Ishikawa (cell line): ENCODE data around the gene CYP11A1.

ENCODE experiments used
- CEBPB ChIP-seq: IDR thresholded peaks from 2 replicates; pipeline ENCODE4 v1.6.1; 2012
- CREB1 ChIP-seq: IDR thresholded peaks from 2 replicates; pipeline ENCODE4 v1.6.1; 2012; ENCODE audit warnings: low read depth
- EGR1 ChIP-seq: IDR thresholded peaks from 2 replicates; pipeline ENCODE4 v1.6.1; 2012
- EP300 ChIP-seq: IDR thresholded peaks from 2 replicates; pipeline ENCODE4 v1.6.1; 2012; ENCODE audit warnings: borderline replicate concordance
- FOXM1 ChIP-seq: IDR thresholded peaks from 2 replicates; pipeline ENCODE4 v1.6.1; 2012; ENCODE audit warnings: low read depth, borderline replicate concordance
- MAX ChIP-seq: IDR thresholded peaks from 2 replicates; pipeline ENCODE4 v1.6.1; 2012
- NFIC ChIP-seq: IDR thresholded peaks from 2 replicates; pipeline ENCODE4 v1.6.1; 2012
- RAD21 ChIP-seq: IDR thresholded peaks from 2 replicates; pipeline ENCODE4 v1.6.1; 2012; ENCODE audit warnings: low read depth
- REST ChIP-seq: IDR thresholded peaks from 2 replicates; pipeline ENCODE4 v1.6.1; 2012; ENCODE audit warnings: low read depth, mild to moderate bottlenecking
- TAF1 ChIP-seq: IDR thresholded peaks from 2 replicates; pipeline ENCODE4 v1.6.1; 2012; ENCODE audit warnings: low read depth, mild to moderate bottlenecking
- TCF12 ChIP-seq: IDR thresholded peaks from 2 replicates; pipeline ENCODE4 v1.6.1; 2012; ENCODE audit warnings: low read depth
- TEAD4 ChIP-seq: IDR thresholded peaks from 2 replicates; pipeline ENCODE4 v1.6.1; 2012
- USF1 ChIP-seq: IDR thresholded peaks from 2 replicates; pipeline ENCODE4 v1.6.1; 2012
- YY1 ChIP-seq: IDR thresholded peaks from 2 replicates; pipeline ENCODE4 v1.6.1; 2012; ENCODE audit warnings: low read depth
- ZBTB7A ChIP-seq: IDR thresholded peaks from 2 replicates; pipeline ENCODE4 v1.6.1; 2012; ENCODE audit warnings: low read depth

CYP11A1 gene

GRCh38 chr15:74388363-74388951 lies 21.0 kb upstream of the CYP11A1 start:
- TF ChIP-seq FOXM1 (no peak), USF1 (no peak), TAF1 (no peak), NFIC (no peak), TCF12 (no peak), ZBTB7A (no peak), MAX (no peak), CREB1 (no peak), EP300 (no peak), TEAD4 (no peak)

GRCh38 chr15:74387621-74388362 lies 20.3 kb upstream of the CYP11A1 start:
- TF ChIP-seq TEAD4 (peak; percentile 85), CREB1 (no peak)

GRCh38 chr15:74387141-74387541 lies 19.7 kb upstream of the CYP11A1 start:
- TF ChIP-seq EP300 (no peak), ZBTB7A (no peak)

GRCh38 chr15:74386496-74387140 lies 19.2 kb upstream of the CYP11A1 start:
- TF ChIP-seq TCF12: no peak
- TF ChIP-seq EGR1: no peak
- TF ChIP-seq NFIC: no peak
- no peak for TF ChIP-seq MAX
- TF ChIP-seq RAD21: no peak

DNA sequence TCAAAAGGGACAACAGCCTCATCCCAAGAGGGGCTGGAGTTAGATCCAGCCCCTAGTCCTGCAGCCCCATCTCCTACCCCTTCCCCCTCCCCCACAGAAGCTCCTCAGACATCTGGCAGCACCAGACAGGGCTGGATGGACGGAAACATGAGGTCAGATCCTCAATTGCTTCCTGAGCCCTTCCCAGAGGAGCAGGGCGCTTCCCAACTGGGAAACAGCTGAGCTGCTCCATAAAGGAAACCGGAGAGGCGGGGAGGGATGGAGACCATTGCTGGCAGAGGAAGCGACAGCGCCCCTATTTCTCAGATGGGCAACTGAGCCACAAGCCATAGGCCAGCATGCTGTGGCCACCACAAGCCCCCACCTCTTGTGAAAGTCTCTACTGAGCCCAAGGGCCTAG lies 18.3 kb upstream of the CYP11A1 start:
- no peak for TF ChIP-seq EGR1
- no peak for TF ChIP-seq TCF12
- TF ChIP-seq TEAD4: no peak
- no peak for TF ChIP-seq FOXM1
- no peak for TF ChIP-seq USF1
- no peak for TF ChIP-seq REST
- TF ChIP-seq MAX: no peak
- TF ChIP-seq CREB1: no peak
- no peak for TF ChIP-seq ZBTB7A
- TF ChIP-seq CEBPB: no peak
- no peak for TF ChIP-seq TAF1
- no peak for TF ChIP-seq YY1

DNA sequence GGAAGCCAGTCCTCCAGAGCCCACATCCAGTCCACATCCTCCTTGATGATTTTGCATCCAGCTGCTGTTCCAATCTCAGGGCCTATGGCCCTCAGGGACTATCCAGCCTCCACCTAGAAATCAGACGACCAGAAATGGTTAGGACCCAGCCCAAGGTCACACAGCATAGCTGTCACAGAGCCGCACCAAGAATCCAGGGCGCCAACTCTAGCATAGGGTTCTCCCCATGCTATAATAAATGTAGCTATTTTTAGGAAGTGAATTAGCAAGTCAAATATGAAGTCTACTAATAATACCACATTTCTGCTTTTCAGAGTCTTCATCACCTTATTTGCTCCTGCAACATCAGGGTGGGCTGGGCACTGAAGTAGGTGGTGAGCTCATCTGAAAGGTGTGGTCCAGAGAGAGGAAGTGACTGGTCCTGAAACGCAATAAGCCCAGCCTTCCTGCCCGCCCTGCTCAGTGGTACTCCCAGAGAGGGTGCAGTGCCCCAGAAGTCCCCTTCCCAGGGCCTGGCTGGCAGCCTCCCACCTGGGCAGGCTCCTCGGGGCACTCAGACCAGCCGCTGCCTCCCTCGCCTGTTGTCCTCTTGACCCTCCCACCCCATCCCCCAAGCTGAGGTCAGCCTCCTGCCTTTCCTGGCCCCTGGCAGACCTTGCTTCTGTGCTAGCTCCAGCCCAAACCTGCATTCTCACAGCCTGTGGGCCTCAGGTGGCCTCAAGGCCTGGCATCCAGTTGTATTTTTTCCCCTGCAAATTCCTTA lies 17.6 kb upstream of the CYP11A1 start:
- TF ChIP-seq YY1: no peak
- TF ChIP-seq MAX: no peak
- TF ChIP-seq TCF12: no peak
- no peak for TF ChIP-seq TAF1
- TF ChIP-seq FOXM1: no peak
- no peak for TF ChIP-seq EP300
- TF ChIP-seq CEBPB: no peak
- TF ChIP-seq NFIC: no peak
- no peak for TF ChIP-seq USF1
- TF ChIP-seq TEAD4: no peak
- TF ChIP-seq REST: no peak
- TF ChIP-seq RAD21: no peak
- TF ChIP-seq CREB1: no peak
